ENCODE data around the gene SUN1.

DNA sequence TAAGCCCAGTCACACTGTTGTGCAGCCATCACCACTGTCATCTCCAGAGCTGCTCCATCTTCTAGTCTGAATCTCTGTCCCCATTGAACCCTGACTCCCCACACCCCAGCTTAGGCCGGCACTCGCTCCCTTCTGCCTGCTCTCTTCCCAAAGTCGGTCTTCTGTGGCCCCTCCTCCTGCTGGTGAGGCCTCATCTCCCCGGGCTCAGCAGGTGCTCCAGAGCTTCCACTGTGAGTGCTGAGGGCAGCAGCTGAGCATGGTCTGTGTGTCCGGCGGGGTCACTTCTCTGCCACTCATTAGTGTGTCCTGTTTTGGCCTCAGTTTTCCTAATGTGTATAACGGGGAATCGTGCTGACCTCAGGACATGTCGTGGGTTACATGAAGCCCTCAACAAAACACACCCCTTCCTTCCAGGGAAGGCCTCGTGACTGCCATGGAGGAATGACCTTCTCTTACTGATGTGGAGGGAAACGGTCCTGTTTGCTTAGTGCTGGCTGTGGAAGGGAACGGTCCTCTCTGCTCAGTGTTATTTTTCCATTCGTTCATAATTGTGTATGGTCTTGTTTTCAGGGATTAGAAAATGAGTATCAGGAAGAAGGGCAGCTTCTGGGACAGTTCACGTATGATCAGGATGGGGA lies 39.7 kb downstream of the SUN1 start:
- TF ChIP-seq, protein P1, sequence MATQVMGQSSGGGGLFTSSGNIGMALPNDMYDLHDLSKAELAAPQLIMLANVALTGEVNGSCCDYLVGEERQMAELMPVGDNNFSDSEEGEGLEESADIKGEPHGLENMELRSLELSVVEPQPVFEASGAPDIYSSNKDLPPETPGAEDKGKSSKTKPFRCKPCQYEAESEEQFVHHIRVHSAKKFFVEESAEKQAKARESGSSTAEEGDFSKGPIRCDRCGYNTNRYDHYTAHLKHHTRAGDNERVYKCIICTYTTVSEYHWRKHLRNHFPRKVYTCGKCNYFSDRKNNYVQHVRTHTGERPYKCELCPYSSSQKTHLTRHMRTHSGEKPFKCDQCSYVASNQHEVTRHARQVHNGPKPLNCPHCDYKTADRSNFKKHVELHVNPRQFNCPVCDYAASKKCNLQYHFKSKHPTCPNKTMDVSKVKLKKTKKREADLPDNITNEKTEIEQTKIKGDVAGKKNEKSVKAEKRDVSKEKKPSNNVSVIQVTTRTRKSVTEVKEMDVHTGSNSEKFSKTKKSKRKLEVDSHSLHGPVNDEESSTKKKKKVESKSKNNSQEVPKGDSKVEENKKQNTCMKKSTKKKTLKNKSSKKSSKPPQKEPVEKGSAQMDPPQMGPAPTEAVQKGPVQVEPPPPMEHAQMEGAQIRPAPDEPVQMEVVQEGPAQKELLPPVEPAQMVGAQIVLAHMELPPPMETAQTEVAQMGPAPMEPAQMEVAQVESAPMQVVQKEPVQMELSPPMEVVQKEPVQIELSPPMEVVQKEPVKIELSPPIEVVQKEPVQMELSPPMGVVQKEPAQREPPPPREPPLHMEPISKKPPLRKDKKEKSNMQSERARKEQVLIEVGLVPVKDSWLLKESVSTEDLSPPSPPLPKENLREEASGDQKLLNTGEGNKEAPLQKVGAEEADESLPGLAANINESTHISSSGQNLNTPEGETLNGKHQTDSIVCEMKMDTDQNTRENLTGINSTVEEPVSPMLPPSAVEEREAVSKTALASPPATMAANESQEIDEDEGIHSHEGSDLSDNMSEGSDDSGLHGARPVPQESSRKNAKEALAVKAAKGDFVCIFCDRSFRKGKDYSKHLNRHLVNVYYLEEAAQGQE (IDR thresholded peaks at IDR 0.05; ENCODE audit: insufficient read depth in 1 of 2, low read depth in 2 of 2, low read length in 2 of 2), result no peak
- TF ChIP-seq POLR2AphosphoS5 (IDR thresholded peaks at IDR 0.05; ENCODE audit: low read depth, low read length), result no peak
- no peak for TF ChIP-seq TAF1 (IDR thresholded peaks at IDR 0.05; ENCODE audit: borderline replicate concordance, insufficient read depth, low read length)
- TF ChIP-seq SIN3A (IDR thresholded peaks at IDR 0.05; ENCODE audit: borderline replicate concordance, insufficient read depth, low read length), result no peak
- no peak for TF ChIP-seq FOXP2 (optimal IDR thresholded peaks at IDR 0.05; ENCODE audit: borderline replicate concordance, extremely low read depth, extremely low read length, insufficient read depth)

All from PFSK-1 (cell line).